HEK293 (cell line): ENCODE data around the gene ALDH4A1.

Source experiments
- CTCF ChIP-seq: fragments of 450-650 bp; formaldehyde crosslinking; IDR thresholded peaks from 2 replicates; pipeline ENCODE4 v1.5.1; 2016; ENCODE audit warnings: missing biosample characterization, missing genetic modification characterization
- GFI1B ChIP-seq: fragments of 450-650 bp; formaldehyde crosslinking; IDR thresholded peaks from 2 replicates; pipeline ENCODE4 v1.5.1; 2016; ENCODE audit warnings: missing biosample characterization, missing genetic modification characterization
- OSR2 ChIP-seq: fragments of 450-650 bp; formaldehyde crosslinking; IDR thresholded peaks from 2 replicates; pipeline ENCODE4 v1.5.1; 2016; ENCODE audit warnings: missing biosample characterization, missing genetic modification characterization
- WT1 ChIP-seq: fragments of 450-650 bp; formaldehyde crosslinking; IDR thresholded peaks from 2 replicates; pipeline ENCODE4 v1.5.1; 2016; ENCODE audit warnings: missing biosample characterization, missing genetic modification characterization
- YY1 ChIP-seq: fragments of 450-650 bp; formaldehyde crosslinking; IDR thresholded peaks from 2 replicates; pipeline ENCODE4 v1.5.1; 2018; ENCODE audit warnings: missing biosample characterization, missing genetic modification characterization
- ZBTB26 ChIP-seq: fragments of 450-650 bp; formaldehyde crosslinking; optimal IDR thresholded peaks from 2 replicates; pipeline ENCODE3; 2016; ENCODE audit warnings: missing biosample characterization, mild to moderate bottlenecking, missing genetic modification characterization
- ZNF184 ChIP-seq: fragments of 450-650 bp; IDR thresholded peaks from 2 replicates; pipeline ENCODE4 v1.5.1; 2018; ENCODE audit warnings: missing biosample characterization, mild to moderate bottlenecking, missing genetic modification characterization
- ZNF335 ChIP-seq: fragments of 450-650 bp; formaldehyde crosslinking; conservative IDR thresholded peaks from 2 replicates; pipeline ENCODE4 v1.5.1; 2016; ENCODE audit warnings: missing biosample characterization, missing genetic modification characterization
- ZNF416 ChIP-seq: fragments of 450-650 bp; formaldehyde crosslinking; IDR thresholded peaks from 2 replicates; pipeline ENCODE4 v1.5.1; 2016; ENCODE audit warnings: missing biosample characterization, missing genetic modification characterization
- ZNF549 ChIP-seq: fragments of 450-650 bp; IDR thresholded peaks from 2 replicates; pipeline ENCODE4 v1.5.1; 2018; ENCODE audit warnings: missing biosample characterization, missing genetic modification characterization, mild to moderate bottlenecking, inconsistent platforms, moderate library complexity
- ZNF670 ChIP-seq: fragments of 450-650 bp; formaldehyde crosslinking; IDR thresholded peaks from 2 replicates; pipeline ENCODE4 v1.5.1; 2016; ENCODE audit warnings: missing biosample characterization, missing genetic modification characterization, low read depth
- ZNF791 ChIP-seq: fragments of 450-650 bp; formaldehyde crosslinking; IDR thresholded peaks from 2 replicates; pipeline ENCODE4 v1.5.1; 2016; ENCODE audit warnings: missing biosample characterization, missing genetic modification characterization
- TF ChIP-seq, protein P1 (sequence below): fragments of 450-650 bp; formaldehyde crosslinking; IDR thresholded peaks from 2 replicates; pipeline ENCODE4 v1.5.1; 2016; ENCODE audit warnings: missing biosample characterization, missing genetic modification characterization
- TF ChIP-seq, protein P2 (sequence below): IDR thresholded peaks from 2 replicates; pipeline ENCODE4 v1.6.1; 2011; ENCODE audit warnings: mild to moderate bottlenecking, low read depth, low read length, borderline replicate concordance

DNA sequence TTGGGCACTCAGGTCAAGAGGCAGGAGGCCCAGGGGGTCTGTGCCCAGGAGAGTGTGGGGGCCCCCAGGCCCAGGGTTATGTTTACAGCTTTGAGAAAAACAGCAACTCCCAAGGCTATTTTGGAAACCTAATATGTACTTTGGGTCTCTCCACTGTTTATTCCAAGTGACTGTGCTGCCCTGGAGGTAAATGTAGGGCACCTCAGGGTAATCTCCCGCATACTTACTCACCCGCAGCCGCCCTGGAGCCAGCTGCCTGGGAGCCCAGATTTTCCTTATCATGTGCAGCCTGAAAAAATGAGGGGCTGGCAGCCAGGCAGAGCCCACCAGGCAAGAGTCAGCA lies 34.1 kb upstream of the ALDH4A1 start:
- no peak for TF ChIP-seq YY1 (tag by site-specific recombination)
- TF ChIP-seq CTCF (tag by site-specific recombination), result no peak
- TF ChIP-seq ZNF416 (tag by site-specific recombination), result no peak
- TF ChIP-seq, protein P1, sequence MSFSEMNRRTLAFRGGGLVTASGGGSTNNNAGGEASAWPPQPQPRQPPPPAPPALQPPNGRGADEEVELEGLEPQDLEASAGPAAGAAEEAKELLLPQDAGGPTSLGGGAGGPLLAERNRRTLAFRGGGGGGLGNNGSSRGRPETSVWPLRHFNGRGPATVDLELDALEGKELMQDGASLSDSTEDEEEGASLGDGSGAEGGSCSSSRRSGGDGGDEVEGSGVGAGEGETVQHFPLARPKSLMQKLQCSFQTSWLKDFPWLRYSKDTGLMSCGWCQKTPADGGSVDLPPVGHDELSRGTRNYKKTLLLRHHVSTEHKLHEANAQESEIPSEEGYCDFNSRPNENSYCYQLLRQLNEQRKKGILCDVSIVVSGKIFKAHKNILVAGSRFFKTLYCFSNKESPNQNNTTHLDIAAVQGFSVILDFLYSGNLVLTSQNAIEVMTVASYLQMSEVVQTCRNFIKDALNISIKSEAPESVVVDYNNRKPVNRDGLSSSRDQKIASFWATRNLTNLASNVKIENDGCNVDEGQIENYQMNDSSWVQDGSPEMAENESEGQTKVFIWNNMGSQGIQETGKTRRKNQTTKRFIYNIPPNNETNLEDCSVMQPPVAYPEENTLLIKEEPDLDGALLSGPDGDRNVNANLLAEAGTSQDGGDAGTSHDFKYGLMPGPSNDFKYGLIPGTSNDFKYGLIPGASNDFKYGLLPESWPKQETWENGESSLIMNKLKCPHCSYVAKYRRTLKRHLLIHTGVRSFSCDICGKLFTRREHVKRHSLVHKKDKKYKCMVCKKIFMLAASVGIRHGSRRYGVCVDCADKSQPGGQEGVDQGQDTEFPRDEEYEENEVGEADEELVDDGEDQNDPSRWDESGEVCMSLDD, result no peak
- no peak for TF ChIP-seq ZNF670
- TF ChIP-seq, protein P2, sequence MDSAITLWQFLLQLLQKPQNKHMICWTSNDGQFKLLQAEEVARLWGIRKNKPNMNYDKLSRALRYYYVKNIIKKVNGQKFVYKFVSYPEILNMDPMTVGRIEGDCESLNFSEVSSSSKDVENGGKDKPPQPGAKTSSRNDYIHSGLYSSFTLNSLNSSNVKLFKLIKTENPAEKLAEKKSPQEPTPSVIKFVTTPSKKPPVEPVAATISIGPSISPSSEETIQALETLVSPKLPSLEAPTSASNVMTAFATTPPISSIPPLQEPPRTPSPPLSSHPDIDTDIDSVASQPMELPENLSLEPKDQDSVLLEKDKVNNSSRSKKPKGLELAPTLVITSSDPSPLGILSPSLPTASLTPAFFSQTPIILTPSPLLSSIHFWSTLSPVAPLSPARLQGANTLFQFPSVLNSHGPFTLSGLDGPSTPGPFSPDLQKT, result no peak
- no peak for TF ChIP-seq ZNF549 (tag by site-specific recombination)
- TF ChIP-seq ZNF791 (tag by site-specific recombination), result no peak
- no peak for TF ChIP-seq WT1 (tag by site-specific recombination)
- TF ChIP-seq OSR2 (tag by site-specific recombination), result no peak
- no peak for TF ChIP-seq ZBTB26 (tag by site-specific recombination)
- no peak for TF ChIP-seq ZNF184 (tag by site-specific recombination)
- no peak for TF ChIP-seq ZNF335 (tag by site-specific recombination)
- no peak for TF ChIP-seq GFI1B (tag by site-specific recombination)
